Glutamatergic neuron (in vitro differentiated cells): Measurements from ENCODE around the gene PTPRN2. TPM values are rescaled to one million over a fixed set of nuclear protein-coding genes. Genes with fewer than 3 reads are reported as not detected.

Experiments used
- DNase-seq: peaks from one replicate; pipeline ENCODE4 v3.0.0; 2022
- H3K27ac Mint-ChIP-seq: one replicate; pipeline ENCODE4 v1.8.0; 2020; ENCODE audit warnings: mild to moderate bottlenecking, mixed read lengths, inconsistent platforms; ENCODE audit not compliant: unreplicated experiment
- H3K27me3 Mint-ChIP-seq: one replicate; pipeline ENCODE4 v1.8.0; 2020; ENCODE audit warnings: mild to moderate bottlenecking, moderate library complexity, mixed read lengths, inconsistent platforms; ENCODE audit not compliant: unreplicated experiment
- H3K36me3 Mint-ChIP-seq: one replicate; pipeline ENCODE4 v1.8.0; 2020; ENCODE audit warnings: mild to moderate bottlenecking, mixed read lengths, inconsistent platforms; ENCODE audit not compliant: unreplicated experiment
- H3K4me1 Mint-ChIP-seq: one replicate; pipeline ENCODE4 v1.8.0; 2020; ENCODE audit warnings: mild to moderate bottlenecking, low read depth, mixed read lengths, inconsistent platforms; ENCODE audit not compliant: unreplicated experiment
- H3K4me3 Mint-ChIP-seq: one replicate; pipeline ENCODE4 v1.8.0; 2020; ENCODE audit warnings: mild to moderate bottlenecking, mixed read lengths, inconsistent platforms; ENCODE audit not compliant: unreplicated experiment
- H3K9me3 Mint-ChIP-seq: one replicate; pipeline ENCODE4 v1.8.0; 2020; ENCODE audit warnings: mild to moderate bottlenecking, moderate library complexity, mixed read lengths, inconsistent platforms; ENCODE audit not compliant: unreplicated experiment
- total RNA-seq: library from RNA; stranded (reverse); fragmentation: NEBNext Ultra II Directional; extraction: Animal tissue kit (Norgen Biotek cat#: 25700); gene quantifications from one replicate; pipeline ENCODE4 v1.2.1, GENCODE V29; 2021; ENCODE audit not compliant: unreplicated experiment
- TF ChIP-seq, protein P1 (sequence below): fragments of 200-600 bp; sonication (generic); IDR thresholded peaks from one replicate; pipeline ENCODE4 v1.5.0; 2021; ENCODE audit not compliant: partially characterized antibody, unreplicated experiment

PTPRN2 gene
- total RNA-seq, 1 donor from 2014 or later: 49.0 TPM

DNA sequence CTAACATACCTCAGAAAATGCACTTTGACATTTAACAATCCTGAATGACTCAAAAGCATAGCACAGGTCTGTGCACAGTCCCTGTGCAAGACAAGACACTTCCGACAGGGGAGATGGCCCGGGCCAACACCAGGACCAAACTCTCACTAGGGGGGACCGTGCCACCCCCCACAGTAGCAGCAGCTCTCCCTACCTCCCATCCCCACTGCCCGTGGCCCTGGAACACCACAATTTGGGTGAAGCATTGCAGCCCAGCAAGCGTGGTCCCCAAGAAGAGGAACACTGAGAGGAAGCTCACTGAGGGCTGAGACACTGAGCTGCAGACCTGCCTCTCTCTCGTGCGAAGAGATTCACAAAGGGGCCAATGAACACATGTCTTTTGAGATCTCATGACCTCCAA is 26.0 kb downstream of the PTPRN2 start:
- Mint-ChIP-seq H3K36me3 (no peaks in the 10 kb centered on the region), H3K27ac (no peak overlapping the region), H3K27me3 (no peaks in the 10 kb centered on the region), H3K4me1 (peaks cover 3% of the 10 kb centered on the region), H3K9me3 (peaks cover 13% of the 10 kb centered on the region), H3K4me3 (no peak overlapping the region)
- TF ChIP-seq, protein P1, sequence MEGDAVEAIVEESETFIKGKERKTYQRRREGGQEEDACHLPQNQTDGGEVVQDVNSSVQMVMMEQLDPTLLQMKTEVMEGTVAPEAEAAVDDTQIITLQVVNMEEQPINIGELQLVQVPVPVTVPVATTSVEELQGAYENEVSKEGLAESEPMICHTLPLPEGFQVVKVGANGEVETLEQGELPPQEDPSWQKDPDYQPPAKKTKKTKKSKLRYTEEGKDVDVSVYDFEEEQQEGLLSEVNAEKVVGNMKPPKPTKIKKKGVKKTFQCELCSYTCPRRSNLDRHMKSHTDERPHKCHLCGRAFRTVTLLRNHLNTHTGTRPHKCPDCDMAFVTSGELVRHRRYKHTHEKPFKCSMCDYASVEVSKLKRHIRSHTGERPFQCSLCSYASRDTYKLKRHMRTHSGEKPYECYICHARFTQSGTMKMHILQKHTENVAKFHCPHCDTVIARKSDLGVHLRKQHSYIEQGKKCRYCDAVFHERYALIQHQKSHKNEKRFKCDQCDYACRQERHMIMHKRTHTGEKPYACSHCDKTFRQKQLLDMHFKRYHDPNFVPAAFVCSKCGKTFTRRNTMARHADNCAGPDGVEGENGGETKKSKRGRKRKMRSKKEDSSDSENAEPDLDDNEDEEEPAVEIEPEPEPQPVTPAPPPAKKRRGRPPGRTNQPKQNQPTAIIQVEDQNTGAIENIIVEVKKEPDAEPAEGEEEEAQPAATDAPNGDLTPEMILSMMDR: no peak
- DNase-seq: no peak

GRCh38 chr7:158560386-158560785 is 27.2 kb downstream of the PTPRN2 start:
- Mint-ChIP-seq H3K4me1 (peaks cover 3% of the 10 kb centered on the region), H3K27ac (no peak overlapping the region), H3K36me3 (peaks cover 8% of the 10 kb centered on the region), H3K9me3 (peaks cover 16% of the 10 kb centered on the region), H3K4me3 (no peak overlapping the region), H3K27me3 (peaks cover under 1% of the 10 kb centered on the region)
- DNase-seq: no peak
- TF ChIP-seq, protein P1: no peak

DNA sequence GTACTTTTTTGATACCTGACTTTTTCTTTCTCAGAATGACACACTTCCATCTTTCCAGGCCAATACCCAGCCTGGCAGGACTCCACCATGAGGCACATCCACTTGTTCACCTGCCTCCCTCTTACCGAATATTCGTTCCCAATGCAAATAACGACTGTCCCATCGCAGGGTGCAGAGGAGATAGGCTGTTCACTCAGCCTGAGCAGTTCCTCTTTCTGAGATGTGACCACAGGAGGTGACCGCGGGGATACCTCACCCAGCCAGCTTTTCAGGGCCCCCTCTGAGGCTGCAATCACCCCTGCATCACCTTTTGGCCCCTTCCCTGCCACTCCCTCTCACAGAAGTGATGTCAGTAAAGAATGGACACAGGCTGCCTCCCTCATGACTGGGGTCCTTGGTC is 28.3 kb downstream of the PTPRN2 start:
- no peak for DNase-seq
- Mint-ChIP-seq H3K9me3 (peaks cover 18% of the 10 kb centered on the region), H3K4me1 (peaks cover 3% of the 10 kb centered on the region), H3K27ac (no peak overlapping the region), H3K4me3 (no peak overlapping the region), H3K27me3 (peaks cover 2% of the 10 kb centered on the region), H3K36me3 (peaks cover 8% of the 10 kb centered on the region)
- TF ChIP-seq, protein P1: no peak

DNA sequence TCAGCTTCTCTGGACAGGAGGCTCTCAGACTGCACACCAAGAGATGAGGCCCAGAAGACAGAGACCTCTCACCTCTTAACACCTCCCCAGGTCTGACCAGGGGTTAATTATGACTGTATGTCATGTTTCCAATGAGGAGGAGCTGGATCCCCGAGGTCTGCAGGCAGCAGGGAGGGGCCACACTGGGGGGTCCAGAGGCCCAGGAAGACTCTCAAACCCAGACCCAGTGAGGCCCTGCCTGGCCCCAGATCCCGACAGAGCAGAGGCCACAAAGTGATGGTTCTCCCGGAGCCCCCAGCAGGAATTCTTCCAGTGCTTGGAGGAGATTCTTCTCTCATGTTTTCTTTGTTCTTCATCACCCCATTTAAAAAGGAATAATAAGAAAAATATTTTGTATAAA is 28.8 kb downstream of the PTPRN2 start:
- TF ChIP-seq, protein P1: no peak
- H3K4me3 Mint-ChIP-seq: no peak overlapping the region
- no peak for DNase-seq
- peaks cover 8% of the 10 kb centered on the region for H3K36me3 Mint-ChIP-seq
- H3K9me3 Mint-ChIP-seq: peaks cover 18% of the 10 kb centered on the region
- no peak overlapping the region for H3K27ac Mint-ChIP-seq
- peaks cover 2% of the 10 kb centered on the region for H3K27me3 Mint-ChIP-seq
- H3K4me1 Mint-ChIP-seq: peaks cover 3% of the 10 kb centered on the region

DNA sequence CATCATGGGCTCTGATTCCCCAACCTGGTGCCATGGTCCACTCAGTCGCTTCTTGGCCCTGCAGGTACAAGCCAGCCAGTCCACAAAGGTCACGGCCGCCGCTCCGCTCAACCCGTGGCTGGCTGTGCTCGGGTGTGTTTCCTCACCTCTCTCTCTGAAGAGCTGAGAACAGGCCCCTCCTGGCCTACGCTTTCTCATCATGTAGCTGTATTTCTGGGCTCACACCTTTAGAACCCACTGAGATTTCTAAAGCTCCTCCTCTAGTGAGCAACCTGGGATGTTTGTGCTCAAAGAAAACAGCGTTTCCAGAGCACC is 30.2 kb downstream of the PTPRN2 start:
- no peak overlapping the region for H3K4me3 Mint-ChIP-seq
- peaks cover 19% of the 10 kb centered on the region for H3K9me3 Mint-ChIP-seq
- H3K4me1 Mint-ChIP-seq: peaks cover 3% of the 10 kb centered on the region
- peaks cover 2% of the 10 kb centered on the region for H3K27me3 Mint-ChIP-seq
- peaks cover 8% of the 10 kb centered on the region for H3K36me3 Mint-ChIP-seq
- no peak overlapping the region for H3K27ac Mint-ChIP-seq
- TF ChIP-seq, protein P1: no peak
- DNase-seq: no peak
